HepG2 (cell line): ENCODE measurements around the gene FUT3. TPM values are rescaled to one million over a fixed set of nuclear protein-coding genes. Genes with fewer than 3 reads are reported as not detected.
A peak's percentile ranks its signal among the peaks of the same experiment; 100 is the strongest.

Source experiments
- ERF ChIP-seq: IDR thresholded peaks from 2 replicates; pipeline ENCODE4 v1.6.1; 2018; ENCODE audit warnings: missing biosample characterization, missing genetic modification reagents
- HIVEP1 ChIP-seq: sonication (generic); formaldehyde crosslinking; IDR thresholded peaks from 2 replicates; pipeline ENCODE4 v1.4.0; 2020; ENCODE audit warnings: mild to moderate bottlenecking, missing genetic modification reagents
- LBX2 ChIP-seq: sonication (generic); formaldehyde crosslinking; IDR thresholded peaks from 2 replicates; pipeline ENCODE4 v1.5.0; 2020; ENCODE audit warnings: missing genetic modification reagents, mild to moderate bottlenecking, borderline replicate concordance
- NR2F6 ChIP-seq, 2 experiments: IDR thresholded peaks; 2 replicates each; pipeline ENCODE4 v1.6.1; 2016; ENCODE audit warnings: antibody characterized with exemption in 1 of 2, mild to moderate bottlenecking in 1 of 2
- RXRA ChIP-seq: sonication (generic); formaldehyde crosslinking; IDR thresholded peaks from 2 replicates; pipeline ENCODE4 v1.5.1; 2020; ENCODE audit warnings: missing genetic modification reagents
- ZNF317 ChIP-seq: sonication (generic); formaldehyde crosslinking; IDR thresholded peaks from 2 replicates; pipeline ENCODE4 v1.5.0; 2020; ENCODE audit warnings: mild to moderate bottlenecking, missing genetic modification reagents
- ZNF574 ChIP-seq: sonication (generic); formaldehyde crosslinking; IDR thresholded peaks from 2 replicates; pipeline ENCODE4 v1.4.0; 2020; ENCODE audit warnings: missing genetic modification reagents
- ZNF644 ChIP-seq: IDR thresholded peaks from 2 replicates; pipeline ENCODE4 v1.6.1; 2016; ENCODE audit warnings: low read depth
- ZNF777 ChIP-seq: sonication (generic); formaldehyde crosslinking; IDR thresholded peaks from 2 replicates; pipeline ENCODE4 v1.4.0; 2020; ENCODE audit warnings: missing genetic modification reagents
- polyA plus RNA-seq, 8 experiments: library from polyadenylated mRNA; depleted of rRNA in 3 of 8; stranded (reverse) in 7 of 8; unstranded in 1 of 8; fragments of >200 nt; fragmentation: Illumina TruSeq in 4 of 8; extraction: Trizol in 4 of 8; gene quantifications; 2 replicates each; pipeline versions ENCODE4 v1.2.1 to v1.2.3, GENCODE V29; 2011 to 2016; ENCODE audit warnings: low read depth in 4 of 8, missing spikeins in 1 of 8, mixed read lengths in 1 of 8; ENCODE audit not compliant: insufficient read depth in 1 of 8
- total RNA-seq, 5 experiments: library from RNA; depleted of rRNA; stranded (reverse); fragments of >200 nt; fragmentation: Illumina TruSeq; extraction: Trizol; gene quantifications; 2 replicates each; pipeline ENCODE4 v1.2.3, GENCODE V29; 2016; ENCODE audit warnings: low read depth in 1 of 5
- TF ChIP-seq, protein P1 (sequence below): sonication (generic); formaldehyde crosslinking; IDR thresholded peaks from 2 replicates; pipeline ENCODE4 v1.4.0; 2020; ENCODE audit warnings: missing genetic modification reagents
- TF ChIP-seq, protein P2 (sequence below): sonication (generic); formaldehyde crosslinking; IDR thresholded peaks from 2 replicates; pipeline ENCODE4 v1.4.0; 2020; ENCODE audit warnings: mild to moderate bottlenecking, missing genetic modification reagents

The FUT3 gene
- total and polyA plus RNA-seq, 2 of the 13 experiments (the other 11 are each of a cell fraction or from before 2014, with no cell fraction given), result 0.53 to 1.1 TPM

- TF ChIP-seq ZNF777 (CRISPR knock-in tag), result peak; percentile 55; the same call in 1 of the 2 replicates
- 0 out of 2 replicates have a peak, but pooled peaks have one; percentile 27 for TF ChIP-seq ERF
- TF ChIP-seq ZNF317 (CRISPR knock-in tag), result peak; percentile 69; the same call in 1 of the 2 replicates
- TF ChIP-seq NR2F6 (IDR thresholded peaks at IDR 0.05), result no peak
- peak; percentile 8; the same call in 1 of the 2 replicates for TF ChIP-seq NR2F6 (CRISPR knock-in tag; IDR thresholded peaks at IDR 0.05)
- TF ChIP-seq LBX2 (CRISPR knock-in tag), result no peak
- peak; percentile 29; the same call in 1 of the 2 replicates for TF ChIP-seq ZNF574 (CRISPR knock-in tag)
- peak; percentile 21; the same call in 1 of the 2 replicates for TF ChIP-seq RXRA (CRISPR knock-in tag)
- TF ChIP-seq, protein P1, sequence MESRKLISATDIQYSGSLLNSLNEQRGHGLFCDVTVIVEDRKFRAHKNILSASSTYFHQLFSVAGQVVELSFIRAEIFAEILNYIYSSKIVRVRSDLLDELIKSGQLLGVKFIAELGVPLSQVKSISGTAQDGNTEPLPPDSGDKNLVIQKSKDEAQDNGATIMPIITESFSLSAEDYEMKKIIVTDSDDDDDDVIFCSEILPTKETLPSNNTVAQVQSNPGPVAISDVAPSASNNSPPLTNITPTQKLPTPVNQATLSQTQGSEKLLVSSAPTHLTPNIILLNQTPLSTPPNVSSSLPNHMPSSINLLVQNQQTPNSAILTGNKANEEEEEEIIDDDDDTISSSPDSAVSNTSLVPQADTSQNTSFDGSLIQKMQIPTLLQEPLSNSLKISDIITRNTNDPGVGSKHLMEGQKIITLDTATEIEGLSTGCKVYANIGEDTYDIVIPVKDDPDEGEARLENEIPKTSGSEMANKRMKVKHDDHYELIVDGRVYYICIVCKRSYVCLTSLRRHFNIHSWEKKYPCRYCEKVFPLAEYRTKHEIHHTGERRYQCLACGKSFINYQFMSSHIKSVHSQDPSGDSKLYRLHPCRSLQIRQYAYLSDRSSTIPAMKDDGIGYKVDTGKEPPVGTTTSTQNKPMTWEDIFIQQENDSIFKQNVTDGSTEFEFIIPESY (CRISPR knock-in tag), result peak; percentile 61; the same call in 1 of the 2 replicates
- TF ChIP-seq, protein P2, sequence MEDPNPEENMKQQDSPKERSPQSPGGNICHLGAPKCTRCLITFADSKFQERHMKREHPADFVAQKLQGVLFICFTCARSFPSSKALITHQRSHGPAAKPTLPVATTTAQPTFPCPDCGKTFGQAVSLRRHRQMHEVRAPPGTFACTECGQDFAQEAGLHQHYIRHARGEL (CRISPR knock-in tag), result peak; percentile 54; the same call in 1 of the 2 replicates
- peak; percentile 56; the same call in 1 of the 2 replicates for TF ChIP-seq HIVEP1 (CRISPR knock-in tag)
- no peak for TF ChIP-seq ZNF644 (CRISPR knock-in tag)
Measured at GRCh38 chr19:5823579-5824281, 27.5 kb downstream of the FUT3 start (continued).
